GM23338 (cell line): Measurements from ENCODE around the gene PTPRJ. TPM values are rescaled to one million over a fixed set of nuclear protein-coding genes. Genes with fewer than 3 reads are reported as not detected.

Experiments
- ATAC-seq: fragments of 200-7000 bp; cut with Tn5 transposase; 3 replicates; pipeline ENCODE4 v1.9.1; 2020
- DNase-seq: peaks from one replicate; pipeline ENCODE4 v3.0.0-alpha.2; 2015; ENCODE audit warnings: low spot score
- H2AFZ ChIP-seq: fragments of 200-600 bp; sonication (generic); 2 replicates; pipeline ENCODE4 v1.8.0; 2016; ENCODE audit warnings: antibody characterized with exemption, mild to moderate bottlenecking, moderate library complexity
- H3F3A ChIP-seq: fragments of 200-600 bp; sonication (generic); replicated peaks from 2 replicates; pipeline ENCODE4 v1.8.0; 2017; ENCODE audit warnings: antibody characterized with exemption, mixed run types, low read depth
- H3K27ac ChIP-seq: fragments of 200-600 bp; sonication (generic); 2 replicates; pipeline ENCODE4 v1.6.1; 2016; ENCODE audit warnings: low read depth
- H3K27me3 ChIP-seq: fragments of 200-600 bp; sonication (generic); 2 replicates; pipeline ENCODE4 v1.8.0; 2016; ENCODE audit warnings: mild to moderate bottlenecking, mixed run types, moderate library complexity; ENCODE audit not compliant: insufficient read depth
- H3K36me3 ChIP-seq: fragments of 200-600 bp; sonication (generic); 2 replicates; pipeline ENCODE4 v1.8.0; 2016; ENCODE audit warnings: mild to moderate bottlenecking; ENCODE audit not compliant: insufficient read depth
- H3K4me1 ChIP-seq: fragments of 200-600 bp; sonication (generic); 2 replicates; pipeline ENCODE4 v1.8.0; 2016; ENCODE audit warnings: mild to moderate bottlenecking, moderate library complexity; ENCODE audit not compliant: insufficient read depth
- H3K4me2 ChIP-seq: fragments of 200-600 bp; sonication (generic); 2 replicates; pipeline ENCODE4 v1.7.1; 2017; ENCODE audit warnings: mixed run types
- H3K4me3 ChIP-seq: fragments of 200-600 bp; sonication (generic); 2 replicates; pipeline ENCODE4 v1.6.1; 2016; ENCODE audit warnings: mixed run types
- H3K79me2 ChIP-seq: fragments of 200-600 bp; sonication (generic); replicated peaks from 2 replicates; pipeline ENCODE4 v1.8.0; 2017; ENCODE audit warnings: mild to moderate bottlenecking; ENCODE audit not compliant: insufficient read depth
- H3K9me2 ChIP-seq: fragments of 200-600 bp; sonication (generic); 2 replicates; pipeline ENCODE4 v1.8.0; 2017; ENCODE audit not compliant: insufficient read depth
- H4K20me1 ChIP-seq: fragments of 200-600 bp; sonication (generic); replicated peaks from 2 replicates; pipeline ENCODE4 v1.8.0; 2017; ENCODE audit warnings: mild to moderate bottlenecking; ENCODE audit not compliant: insufficient read depth
- H3K27ac Mint-ChIP-seq: 2 replicates; pipeline ENCODE4 v1.8.0; 2020; ENCODE audit warnings: inconsistent platforms, mild to moderate bottlenecking, moderate library complexity, mixed read lengths
- H3K27me3 Mint-ChIP-seq: 3 replicates; pipeline ENCODE4 v1.8.0; 2022; ENCODE audit warnings: low read depth, mild to moderate bottlenecking, moderate library complexity, mixed read lengths, inconsistent platforms; ENCODE audit not compliant: insufficient read depth, poor library complexity
- H3K36me3 Mint-ChIP-seq: 3 replicates; pipeline ENCODE4 v1.8.0; 2021; ENCODE audit warnings: low read depth, mild to moderate bottlenecking, inconsistent platforms, moderate library complexity, mixed read lengths
- H3K4me1 Mint-ChIP-seq: 3 replicates; pipeline ENCODE4 v1.8.0; 2020; ENCODE audit warnings: mild to moderate bottlenecking, inconsistent platforms, mixed read lengths
- H3K4me3 Mint-ChIP-seq: 3 replicates; pipeline ENCODE4 v1.8.0; 2021; ENCODE audit warnings: moderate library complexity, mild to moderate bottlenecking, inconsistent platforms, mixed read lengths
- H3K9me3 Mint-ChIP-seq: 3 replicates; pipeline ENCODE4 v1.8.0; 2020; ENCODE audit warnings: moderate library complexity, mild to moderate bottlenecking, inconsistent platforms, mixed read lengths
- CREB1 ChIP-seq: fragments of 250-450 bp; sonication (Bioruptor Pico); IDR thresholded peaks from 2 replicates; pipeline ENCODE4 v1.5.0; 2020; ENCODE audit warnings: low read depth, mild to moderate bottlenecking, moderate library complexity
- EZH2 ChIP-seq: fragments of 200-600 bp; sonication (generic); IDR thresholded peaks from one replicate; pipeline ENCODE4 v1.8.0; 2017; ENCODE audit warnings: antibody characterized with exemption, mild to moderate bottlenecking, low read depth; ENCODE audit not compliant: unreplicated experiment
- EZH2phosphoT487 ChIP-seq: fragments of 200-600 bp; sonication (generic); IDR thresholded peaks from one replicate; pipeline ENCODE4 v1.8.1; 2018; ENCODE audit warnings: antibody characterized with exemption; ENCODE audit not compliant: unreplicated experiment
- JUNB ChIP-seq: IDR thresholded peaks from one replicate; pipeline ENCODE4 v1.6.1; 2016; ENCODE audit warnings: antibody characterized with exemption; ENCODE audit not compliant: unreplicated experiment
- NANOG ChIP-seq: IDR thresholded peaks from 2 replicates; pipeline ENCODE4 v1.6.1; 2016; ENCODE audit warnings: antibody characterized with exemption, borderline replicate concordance
- POLR2AphosphoS5 ChIP-seq: IDR thresholded peaks from 2 replicates; pipeline ENCODE4 v1.6.1; 2016; ENCODE audit warnings: antibody characterized with exemption, low read depth
- STAT1 ChIP-seq: IDR thresholded peaks from one replicate; pipeline ENCODE4 v1.6.1; 2016; ENCODE audit warnings: antibody characterized with exemption; ENCODE audit not compliant: unreplicated experiment
- ZNF114 ChIP-seq: fragments of 250-450 bp; sonication (Bioruptor Pico); IDR thresholded peaks from 2 replicates; pipeline ENCODE4 v1.5.0; 2020; ENCODE audit warnings: mild to moderate bottlenecking, moderate library complexity
- polyA plus RNA-seq: library from polyadenylated mRNA; unstranded; fragments of >200 nt; fragmentation: Nextera tagmentation; extraction: Ambion mirVana; gene quantifications from 2 replicates; pipeline ENCODE4 v1.2.1, GENCODE V29; 2016
- total RNA-seq: library from RNA; depleted of rRNA; stranded (reverse); fragments of >200 nt; shearing (Covaris generic); gene quantifications from 2 replicates; pipeline ENCODE4 v1.2.3, GENCODE V29; 2014
- TF ChIP-seq, protein P1 (sequence below), 2 experiments: fragments of 200-600 bp in 1 of 2; sonication (generic) in 1 of 2; conservative IDR thresholded peaks; 2 replicates each; pipeline versions ENCODE4 v1.5.1 to v1.6.1; 2016 to 2017; ENCODE audit warnings: antibody characterized with exemption in 2 of 2, low read depth in 2 of 2, mild to moderate bottlenecking in 2 of 2, moderate library complexity in 1 of 2
- TF ChIP-seq, protein P2 (sequence below): IDR thresholded peaks from one replicate; pipeline ENCODE4 v1.6.1; 2018; ENCODE audit warnings: antibody characterized with exemption; ENCODE audit not compliant: unreplicated experiment
- TF ChIP-seq, protein P3 (sequence below): fragments of 250-450 bp; sonication (Bioruptor Pico); IDR thresholded peaks from 2 replicates; pipeline ENCODE4 v1.5.0; 2020; ENCODE audit warnings: mild to moderate bottlenecking, moderate library complexity

The PTPRJ gene
- total and polyA plus RNA-seq, 2 experiments from 2014 or later = 4.2 to 16.0 TPM

DNA sequence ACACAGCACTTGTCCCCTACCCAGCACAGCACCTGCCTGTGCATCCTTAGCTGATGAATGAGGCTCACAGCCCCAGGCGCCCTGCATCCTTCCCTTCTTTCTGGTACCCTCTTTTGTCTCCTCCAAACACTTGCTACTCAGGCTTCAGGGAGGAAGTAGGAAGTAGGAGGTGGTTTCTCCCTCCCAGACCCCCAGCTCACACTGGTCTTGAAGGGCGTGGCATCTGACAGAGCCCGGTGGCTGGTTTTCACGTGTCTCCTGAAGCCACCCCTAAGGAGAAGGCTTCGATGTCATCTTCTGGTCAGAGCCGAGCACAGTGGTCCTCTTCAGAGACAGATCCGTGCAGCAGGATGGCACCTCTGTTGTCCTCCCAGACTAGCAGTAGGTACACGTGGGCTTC is 109.8 kb downstream of the PTPRJ start:
- H3K27me3 ChIP-seq = no peaks in the 10 kb centered on the region
- H3K4me2 ChIP-seq = no peak overlapping the region
- no peaks in the 10 kb centered on the region for H3K9me3 Mint-ChIP-seq
- peaks cover 16% of the 10 kb centered on the region for H3K4me1 ChIP-seq
- H3K4me3 Mint-ChIP-seq = no peak overlapping the region
- H3K36me3 ChIP-seq = no peaks in the 10 kb centered on the region
- peaks cover 12% of the 10 kb centered on the region for H3K79me2 ChIP-seq
- TF ChIP-seq POLR2AphosphoS5 (no peak), JUNB (no peak), ZNF114 (CRISPR knock-in tag) (no peak), STAT1 (no peak), EZH2 (no peak), NANOG (no peak)
- TF ChIP-seq, protein P1, sequence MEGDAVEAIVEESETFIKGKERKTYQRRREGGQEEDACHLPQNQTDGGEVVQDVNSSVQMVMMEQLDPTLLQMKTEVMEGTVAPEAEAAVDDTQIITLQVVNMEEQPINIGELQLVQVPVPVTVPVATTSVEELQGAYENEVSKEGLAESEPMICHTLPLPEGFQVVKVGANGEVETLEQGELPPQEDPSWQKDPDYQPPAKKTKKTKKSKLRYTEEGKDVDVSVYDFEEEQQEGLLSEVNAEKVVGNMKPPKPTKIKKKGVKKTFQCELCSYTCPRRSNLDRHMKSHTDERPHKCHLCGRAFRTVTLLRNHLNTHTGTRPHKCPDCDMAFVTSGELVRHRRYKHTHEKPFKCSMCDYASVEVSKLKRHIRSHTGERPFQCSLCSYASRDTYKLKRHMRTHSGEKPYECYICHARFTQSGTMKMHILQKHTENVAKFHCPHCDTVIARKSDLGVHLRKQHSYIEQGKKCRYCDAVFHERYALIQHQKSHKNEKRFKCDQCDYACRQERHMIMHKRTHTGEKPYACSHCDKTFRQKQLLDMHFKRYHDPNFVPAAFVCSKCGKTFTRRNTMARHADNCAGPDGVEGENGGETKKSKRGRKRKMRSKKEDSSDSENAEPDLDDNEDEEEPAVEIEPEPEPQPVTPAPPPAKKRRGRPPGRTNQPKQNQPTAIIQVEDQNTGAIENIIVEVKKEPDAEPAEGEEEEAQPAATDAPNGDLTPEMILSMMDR (conservative IDR thresholded peaks at IDR 0.05; ENCODE audit: low read depth in 2 of 2) = no peak
- peaks cover 2% of the 10 kb centered on the region for H3K27me3 Mint-ChIP-seq
- no peak overlapping the region; the same call in 1 of the 2 replicates for H3K27ac ChIP-seq
- no peaks in the 10 kb centered on the region for H3K36me3 Mint-ChIP-seq
- DNase-seq (no peak), ATAC-seq (no peak)
- H3K4me1 Mint-ChIP-seq = peaks cover 33% of the 10 kb centered on the region
- H4K20me1 ChIP-seq = no peaks in the 10 kb centered on the region; the same call in 1 of the 2 replicates
- H3K27ac Mint-ChIP-seq = no peak overlapping the region
- no peak overlapping the region for H3K4me3 ChIP-seq
- no peaks in the 10 kb centered on the region for H3F3A ChIP-seq
- H2AFZ ChIP-seq = no peak overlapping the region
- no peaks in the 10 kb centered on the region for H3K9me2 ChIP-seq

DNA sequence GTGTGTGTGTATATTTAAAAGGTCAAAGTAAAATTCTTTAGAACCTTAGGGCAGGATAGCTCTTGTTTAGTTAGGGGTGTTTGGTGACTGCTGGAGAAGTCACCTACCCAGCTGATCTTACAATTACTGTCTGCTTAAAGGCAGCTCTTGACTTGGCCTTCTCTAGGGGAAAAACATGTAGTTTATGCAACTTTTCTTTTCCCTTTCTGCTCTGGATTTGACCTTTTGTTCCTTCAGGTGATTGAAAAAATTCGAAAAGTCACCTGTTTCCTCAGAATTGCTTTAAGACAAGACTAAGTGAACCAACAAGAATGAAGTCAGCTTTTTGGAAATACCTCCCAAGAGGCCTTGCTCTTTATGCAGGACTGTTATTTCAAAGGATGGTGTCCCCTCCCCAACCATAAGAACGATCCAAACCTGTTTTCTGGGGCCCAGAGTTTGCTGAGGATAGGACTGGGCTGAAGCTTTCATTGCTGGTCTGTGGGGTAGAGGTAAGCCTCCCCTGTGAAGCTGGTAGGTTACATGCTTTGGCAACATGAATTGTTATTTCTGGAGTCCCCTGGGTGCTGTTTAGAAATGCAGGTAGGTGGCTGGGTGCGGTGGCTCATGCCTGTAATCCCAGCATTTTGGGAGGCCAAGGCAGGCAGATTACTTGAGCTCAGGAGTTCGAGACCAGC is 111.2 kb downstream of the PTPRJ start:
- H3K27ac ChIP-seq = no peak overlapping the region
- peaks cover 42% of the 10 kb centered on the region for H3K4me1 Mint-ChIP-seq
- no peaks in the 10 kb centered on the region for H3K36me3 ChIP-seq
- no peaks in the 10 kb centered on the region for H3K36me3 Mint-ChIP-seq
- H3K4me1 ChIP-seq = peaks cover 25% of the 10 kb centered on the region
- H3K27me3 ChIP-seq = no peaks in the 10 kb centered on the region
- ATAC-seq = no peak
- no peak overlapping the region for H3K4me2 ChIP-seq
- no peak overlapping the region for H3K4me3 Mint-ChIP-seq
- H3K9me2 ChIP-seq = no peaks in the 10 kb centered on the region
- H3F3A ChIP-seq = no peaks in the 10 kb centered on the region
- peaks cover 4% of the 10 kb centered on the region for H3K27me3 Mint-ChIP-seq
- H3K79me2 ChIP-seq = peaks cover 14% of the 10 kb centered on the region
- H3K4me3 ChIP-seq = no peak overlapping the region
- H3K27ac Mint-ChIP-seq = no peak overlapping the region
- no peaks in the 10 kb centered on the region for H3K9me3 Mint-ChIP-seq
- H2AFZ ChIP-seq = no peak overlapping the region
- H4K20me1 ChIP-seq = no peaks in the 10 kb centered on the region; the same call in 1 of the 2 replicates
- DNase-seq = no peak
- TF ChIP-seq EZH2phosphoT487 (no peak), CREB1 (CRISPR knock-in tag) (no peak), ZNF114 (CRISPR knock-in tag) (no peak), JUNB (no peak)
- TF ChIP-seq, protein P2, sequence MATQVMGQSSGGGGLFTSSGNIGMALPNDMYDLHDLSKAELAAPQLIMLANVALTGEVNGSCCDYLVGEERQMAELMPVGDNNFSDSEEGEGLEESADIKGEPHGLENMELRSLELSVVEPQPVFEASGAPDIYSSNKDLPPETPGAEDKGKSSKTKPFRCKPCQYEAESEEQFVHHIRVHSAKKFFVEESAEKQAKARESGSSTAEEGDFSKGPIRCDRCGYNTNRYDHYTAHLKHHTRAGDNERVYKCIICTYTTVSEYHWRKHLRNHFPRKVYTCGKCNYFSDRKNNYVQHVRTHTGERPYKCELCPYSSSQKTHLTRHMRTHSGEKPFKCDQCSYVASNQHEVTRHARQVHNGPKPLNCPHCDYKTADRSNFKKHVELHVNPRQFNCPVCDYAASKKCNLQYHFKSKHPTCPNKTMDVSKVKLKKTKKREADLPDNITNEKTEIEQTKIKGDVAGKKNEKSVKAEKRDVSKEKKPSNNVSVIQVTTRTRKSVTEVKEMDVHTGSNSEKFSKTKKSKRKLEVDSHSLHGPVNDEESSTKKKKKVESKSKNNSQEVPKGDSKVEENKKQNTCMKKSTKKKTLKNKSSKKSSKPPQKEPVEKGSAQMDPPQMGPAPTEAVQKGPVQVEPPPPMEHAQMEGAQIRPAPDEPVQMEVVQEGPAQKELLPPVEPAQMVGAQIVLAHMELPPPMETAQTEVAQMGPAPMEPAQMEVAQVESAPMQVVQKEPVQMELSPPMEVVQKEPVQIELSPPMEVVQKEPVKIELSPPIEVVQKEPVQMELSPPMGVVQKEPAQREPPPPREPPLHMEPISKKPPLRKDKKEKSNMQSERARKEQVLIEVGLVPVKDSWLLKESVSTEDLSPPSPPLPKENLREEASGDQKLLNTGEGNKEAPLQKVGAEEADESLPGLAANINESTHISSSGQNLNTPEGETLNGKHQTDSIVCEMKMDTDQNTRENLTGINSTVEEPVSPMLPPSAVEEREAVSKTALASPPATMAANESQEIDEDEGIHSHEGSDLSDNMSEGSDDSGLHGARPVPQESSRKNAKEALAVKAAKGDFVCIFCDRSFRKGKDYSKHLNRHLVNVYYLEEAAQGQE = no peak
- TF ChIP-seq, protein P3, sequence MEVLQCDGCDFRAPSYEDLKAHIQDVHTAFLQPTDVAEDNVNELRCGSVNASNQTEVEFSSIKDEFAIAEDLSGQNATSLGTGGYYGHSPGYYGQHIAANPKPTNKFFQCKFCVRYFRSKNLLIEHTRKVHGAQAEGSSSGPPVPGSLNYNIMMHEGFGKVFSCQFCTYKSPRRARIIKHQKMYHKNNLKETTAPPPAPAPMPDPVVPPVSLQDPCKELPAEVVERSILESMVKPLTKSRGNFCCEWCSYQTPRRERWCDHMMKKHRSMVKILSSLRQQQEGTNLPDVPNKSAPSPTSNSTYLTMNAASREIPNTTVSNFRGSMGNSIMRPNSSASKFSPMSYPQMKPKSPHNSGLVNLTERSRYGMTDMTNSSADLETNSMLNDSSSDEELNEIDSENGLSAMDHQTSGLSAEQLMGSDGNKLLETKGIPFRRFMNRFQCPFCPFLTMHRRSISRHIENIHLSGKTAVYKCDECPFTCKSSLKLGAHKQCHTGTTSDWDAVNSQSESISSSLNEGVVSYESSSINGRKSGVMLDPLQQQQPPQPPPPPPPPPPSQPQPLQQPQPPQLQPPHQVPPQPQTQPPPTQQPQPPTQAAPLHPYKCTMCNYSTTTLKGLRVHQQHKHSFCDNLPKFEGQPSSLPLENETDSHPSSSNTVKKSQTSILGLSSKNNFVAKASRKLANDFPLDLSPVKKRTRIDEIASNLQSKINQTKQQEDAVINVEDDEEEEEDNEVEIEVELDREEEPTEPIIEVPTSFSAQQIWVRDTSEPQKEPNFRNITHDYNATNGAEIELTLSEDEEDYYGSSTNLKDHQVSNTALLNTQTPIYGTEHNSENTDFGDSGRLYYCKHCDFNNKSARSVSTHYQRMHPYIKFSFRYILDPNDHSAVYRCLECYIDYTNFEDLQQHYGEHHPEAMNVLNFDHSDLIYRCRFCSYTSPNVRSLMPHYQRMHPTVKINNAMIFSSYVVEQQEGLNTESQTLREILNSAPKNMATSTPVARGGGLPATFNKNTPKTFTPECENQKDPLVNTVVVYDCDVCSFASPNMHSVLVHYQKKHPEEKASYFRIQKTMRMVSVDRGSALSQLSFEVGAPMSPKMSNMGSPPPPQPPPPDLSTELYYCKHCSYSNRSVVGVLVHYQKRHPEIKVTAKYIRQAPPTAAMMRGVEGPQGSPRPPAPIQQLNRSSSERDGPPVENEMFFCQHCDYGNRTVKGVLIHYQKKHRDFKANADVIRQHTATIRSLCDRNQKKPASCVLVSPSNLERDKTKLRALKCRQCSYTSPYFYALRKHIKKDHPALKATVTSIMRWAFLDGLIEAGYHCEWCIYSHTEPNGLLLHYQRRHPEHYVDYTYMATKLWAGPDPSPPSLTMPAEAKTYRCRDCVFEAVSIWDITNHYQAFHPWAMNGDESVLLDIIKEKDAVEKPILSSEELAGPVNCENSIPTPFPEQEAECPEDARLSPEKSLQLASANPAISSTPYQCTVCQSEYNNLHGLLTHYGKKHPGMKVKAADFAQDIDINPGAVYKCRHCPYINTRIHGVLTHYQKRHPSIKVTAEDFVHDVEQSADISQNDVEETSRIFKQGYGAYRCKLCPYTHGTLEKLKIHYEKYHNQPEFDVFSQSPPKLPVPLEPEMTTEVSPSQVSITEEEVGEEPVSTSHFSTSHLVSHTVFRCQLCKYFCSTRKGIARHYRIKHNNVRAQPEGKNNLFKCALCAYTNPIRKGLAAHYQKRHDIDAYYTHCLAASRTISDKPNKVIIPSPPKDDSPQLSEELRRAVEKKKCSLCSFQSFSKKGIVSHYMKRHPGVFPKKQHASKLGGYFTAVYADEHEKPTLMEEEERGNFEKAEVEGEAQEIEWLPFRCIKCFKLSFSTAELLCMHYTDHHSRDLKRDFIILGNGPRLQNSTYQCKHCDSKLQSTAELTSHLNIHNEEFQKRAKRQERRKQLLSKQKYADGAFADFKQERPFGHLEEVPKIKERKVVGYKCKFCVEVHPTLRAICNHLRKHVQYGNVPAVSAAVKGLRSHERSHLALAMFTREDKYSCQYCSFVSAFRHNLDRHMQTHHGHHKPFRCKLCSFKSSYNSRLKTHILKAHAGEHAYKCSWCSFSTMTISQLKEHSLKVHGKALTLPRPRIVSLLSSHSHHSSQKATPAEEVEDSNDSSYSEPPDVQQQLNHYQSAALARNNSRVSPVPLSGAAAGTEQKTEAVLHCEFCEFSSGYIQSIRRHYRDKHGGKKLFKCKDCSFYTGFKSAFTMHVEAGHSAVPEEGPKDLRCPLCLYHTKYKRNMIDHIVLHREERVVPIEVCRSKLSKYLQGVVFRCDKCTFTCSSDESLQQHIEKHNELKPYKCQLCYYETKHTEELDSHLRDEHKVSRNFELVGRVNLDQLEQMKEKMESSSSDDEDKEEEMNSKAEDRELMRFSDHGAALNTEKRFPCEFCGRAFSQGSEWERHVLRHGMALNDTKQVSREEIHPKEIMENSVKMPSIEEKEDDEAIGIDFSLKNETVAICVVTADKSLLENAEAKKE (CRISPR knock-in tag) = no peak
